Muscle of arm (tissue), 12 donors: Measurements from ENCODE around the gene CYFIP2. TPM values are rescaled to one million over a fixed set of nuclear protein-coding genes. Genes with fewer than 3 reads are reported as not detected.

Experiments used
- DNase-seq: peaks from one replicate; pipeline ENCODE4 v3.0.0-alpha.2; 2013
- polyA plus RNA-seq, 12 donors: library from polyadenylated mRNA; unstranded; fragments of 120-200 nt; gene quantifications; one replicate each; pipeline ENCODE4 v1.2.1, GENCODE V29; 2013; ENCODE audit not compliant: insufficient read length in 12 of 12

Gene CYFIP2
- polyA plus RNA-seq, 12 donors = 5.1 to 28.9 (median 7.0) TPM; not detected in 1

DNA sequence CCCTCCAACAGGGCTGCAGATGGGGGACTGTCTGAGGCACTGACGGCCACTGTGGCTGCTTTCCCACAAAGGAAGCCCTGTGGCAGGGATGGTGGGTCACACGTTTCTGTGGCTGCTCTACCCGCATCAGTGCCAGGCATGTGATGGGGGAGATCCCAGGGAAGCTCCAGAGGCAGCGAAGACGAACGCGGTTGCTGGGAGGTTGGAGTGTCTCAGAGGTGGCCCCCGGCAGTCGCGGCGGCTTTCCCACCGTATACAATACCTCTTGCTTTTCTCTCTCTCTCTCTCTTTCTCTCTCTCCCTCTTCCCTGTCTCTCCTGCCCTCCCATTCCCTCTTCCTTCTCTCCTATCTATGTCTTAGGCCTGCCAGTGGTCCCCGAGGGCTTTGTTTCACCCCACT, 56.7 kb downstream of the CYFIP2 start:
- DNase-seq = no peak

DNA sequence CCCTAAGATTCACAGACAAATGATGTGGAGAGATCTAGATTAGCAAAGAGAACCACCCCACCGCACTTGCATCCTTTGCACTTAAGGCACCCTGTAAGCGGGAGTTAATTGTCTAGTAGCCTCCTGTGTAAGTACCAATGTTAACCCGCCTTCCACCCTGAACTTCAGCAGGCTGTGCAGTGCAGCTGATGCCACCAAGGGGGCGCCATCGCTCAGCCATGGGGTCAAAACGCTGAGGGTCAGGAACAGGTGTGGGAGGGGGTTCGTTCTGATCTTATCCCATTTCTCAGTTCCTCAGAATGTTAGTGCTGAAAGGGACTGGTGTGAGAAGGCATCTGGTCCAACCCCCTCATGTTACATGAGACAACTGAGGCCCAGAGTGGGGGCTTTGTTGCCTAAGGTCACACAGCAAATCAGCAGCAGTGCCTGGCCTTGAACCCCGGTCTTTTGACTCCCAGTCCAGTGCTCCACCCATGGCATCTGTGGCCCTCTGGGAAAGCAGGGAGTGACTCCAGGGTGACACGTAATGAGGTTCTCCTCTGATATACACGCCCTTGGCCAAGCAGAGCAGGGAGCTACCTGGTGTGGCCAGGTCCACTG, 57.3 kb downstream of the CYFIP2 start:
- no peak for DNase-seq

DNA sequence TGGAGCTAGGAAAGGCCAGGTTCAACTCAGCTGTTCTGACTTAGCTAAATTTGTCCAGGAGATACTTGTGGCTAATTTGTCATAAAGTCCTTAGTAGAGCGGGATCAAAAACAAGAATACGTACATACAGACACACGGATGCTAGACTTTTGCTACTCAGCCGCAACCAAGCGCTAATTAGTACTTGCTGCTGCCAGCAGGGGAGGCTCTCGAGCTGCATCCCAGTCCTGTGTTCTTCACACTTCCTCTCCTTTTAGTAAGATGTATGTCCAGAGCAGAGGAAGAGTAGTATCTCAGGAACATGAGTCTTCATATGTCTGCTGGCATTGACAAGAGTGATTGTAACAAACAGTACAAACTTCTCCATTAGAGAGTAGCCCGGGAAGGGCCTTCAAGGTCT, 58.3 kb downstream of the CYFIP2 start:
- no peak for DNase-seq

DNA sequence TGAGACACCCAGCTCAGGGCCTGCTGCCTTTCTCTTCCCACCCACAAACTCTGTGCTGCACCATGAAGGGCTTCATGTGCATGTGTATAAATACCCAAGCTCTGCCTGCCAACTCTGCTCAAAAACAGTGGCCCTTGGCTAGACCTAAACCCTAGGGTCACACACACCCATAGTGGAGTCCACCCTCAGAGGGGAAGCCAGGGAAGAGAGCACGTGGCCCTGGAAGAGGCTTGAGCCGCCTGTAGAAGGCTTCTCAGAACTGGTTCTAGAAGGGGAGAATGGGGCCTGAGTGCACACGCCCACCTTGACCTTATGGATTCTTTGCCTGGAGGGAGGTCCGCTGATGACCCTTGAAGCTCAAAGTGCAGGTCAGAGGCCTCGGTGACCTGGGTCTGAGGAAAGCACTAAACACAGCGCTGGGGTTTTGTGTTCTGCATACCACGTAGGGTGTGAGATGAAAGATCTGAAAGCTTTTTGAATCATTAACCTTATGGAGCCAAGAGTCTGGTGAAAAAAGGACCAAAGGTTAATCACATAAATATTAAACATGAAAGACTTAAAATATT, 60.6 kb downstream of the CYFIP2 start:
- no peak for DNase-seq

DNA sequence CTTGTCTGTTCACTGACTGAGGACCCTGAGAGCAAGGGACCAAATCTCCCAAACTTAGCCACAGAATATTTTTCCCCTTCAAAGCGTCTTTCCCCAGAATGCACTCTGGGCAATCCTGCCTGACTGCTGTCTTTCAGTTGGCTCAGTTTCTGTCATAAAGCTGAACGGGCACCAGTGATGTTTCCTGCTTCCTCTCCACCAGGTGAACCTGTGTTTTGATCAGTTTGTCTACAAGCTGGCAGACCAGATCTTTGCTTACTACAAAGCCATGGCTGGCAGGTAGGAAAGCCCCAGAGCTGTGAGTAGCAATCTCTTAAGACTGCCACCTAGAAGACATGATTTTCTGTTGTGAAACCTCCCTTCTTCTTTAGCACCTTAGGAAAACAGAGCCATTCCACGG, 61.8 kb downstream of the CYFIP2 start:
- no peak for DNase-seq

DNA sequence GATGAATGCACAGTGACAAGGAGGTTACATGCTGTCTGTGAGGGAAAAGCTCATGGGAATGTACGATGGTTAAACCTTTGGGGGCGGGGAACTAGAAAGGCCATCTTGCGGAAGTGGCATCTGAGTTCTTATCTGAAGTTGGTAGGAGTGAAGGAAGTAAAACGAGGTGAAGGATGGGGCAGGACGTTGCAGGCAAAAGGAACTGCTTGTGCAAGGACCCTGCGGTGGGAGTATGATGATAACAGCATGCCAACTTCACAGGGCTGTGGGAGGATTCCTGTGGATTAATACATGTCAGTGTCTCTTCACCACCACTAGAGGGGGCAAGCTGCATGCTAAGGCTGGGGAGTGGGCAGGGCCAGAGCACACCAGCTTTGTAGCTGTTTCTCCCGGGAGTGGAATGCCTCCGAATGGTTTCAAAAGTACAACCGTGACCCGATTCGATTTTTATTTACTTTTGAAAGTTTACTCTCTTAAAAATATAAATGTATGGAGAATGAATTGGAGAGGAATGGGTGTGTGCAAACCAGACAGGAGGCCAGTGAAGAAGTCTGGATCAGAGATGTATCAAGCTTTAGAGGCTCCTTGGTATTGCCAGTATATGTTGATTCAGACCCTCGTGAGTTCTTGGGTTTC, 62.5 kb downstream of the CYFIP2 start:
- peak; percentile 77 for DNase-seq

DNA sequence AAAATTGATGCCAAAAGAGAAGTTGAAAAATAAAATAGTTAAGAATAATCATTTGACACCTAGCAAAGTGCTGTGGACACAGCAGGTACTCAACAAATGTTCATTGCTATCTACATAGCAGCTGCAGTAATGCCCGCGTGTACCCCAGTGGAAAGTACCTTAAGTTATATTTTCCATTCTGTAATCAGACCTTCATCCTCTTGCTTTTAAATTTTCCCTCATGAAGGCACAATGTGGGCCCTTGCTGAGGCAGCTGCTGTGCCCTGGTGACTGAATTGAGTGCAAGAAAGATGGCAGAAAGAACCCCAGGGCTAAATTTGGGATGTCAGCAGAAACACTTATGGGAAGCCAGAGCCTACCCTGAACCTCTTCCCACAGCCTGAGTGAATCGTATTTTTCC, 65.9 kb downstream of the CYFIP2 start:
- no peak for DNase-seq

DNA sequence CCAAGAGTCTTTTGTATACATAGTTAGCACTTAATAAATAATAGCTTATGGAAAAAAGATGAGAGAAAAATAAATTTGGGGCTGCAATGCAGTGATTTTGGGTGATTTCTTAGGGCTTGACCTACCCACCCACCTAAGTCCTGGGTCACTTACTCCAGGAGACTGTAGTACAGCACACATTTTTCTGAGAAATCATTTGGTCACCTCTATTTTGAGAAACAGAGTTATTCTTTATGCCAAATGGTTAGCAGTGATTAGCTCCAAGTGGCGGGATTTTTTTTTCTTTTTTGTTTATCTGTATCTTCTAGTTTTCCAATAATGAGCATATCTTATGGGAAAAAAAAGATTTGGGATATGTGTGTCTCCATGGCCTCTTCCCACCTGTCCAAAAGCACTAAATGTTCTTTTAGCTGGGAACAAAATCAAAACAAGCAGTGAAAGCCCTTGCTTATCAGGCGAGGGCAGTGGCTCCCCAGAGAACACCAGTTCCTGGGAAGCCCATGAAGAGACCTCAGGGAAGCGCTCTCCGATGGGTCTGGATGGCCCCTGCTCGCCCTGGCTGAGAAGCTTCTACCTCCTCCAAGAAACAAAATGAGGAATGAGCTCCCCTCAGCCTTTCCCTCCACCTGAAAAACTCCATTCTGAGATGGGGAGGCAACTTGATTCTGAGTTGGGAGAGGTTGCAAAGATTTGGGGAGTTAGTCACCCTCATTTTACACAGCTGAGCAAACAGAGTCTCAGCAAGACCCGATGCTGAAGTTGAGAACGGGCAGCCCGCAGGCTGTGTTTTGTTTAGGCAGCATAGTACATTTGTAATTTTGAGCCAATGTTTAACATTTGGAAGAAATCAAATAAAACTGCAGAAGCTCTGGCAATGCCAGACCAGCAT, 69.9 kb downstream of the CYFIP2 start:
- DNase-seq = no peak

DNA sequence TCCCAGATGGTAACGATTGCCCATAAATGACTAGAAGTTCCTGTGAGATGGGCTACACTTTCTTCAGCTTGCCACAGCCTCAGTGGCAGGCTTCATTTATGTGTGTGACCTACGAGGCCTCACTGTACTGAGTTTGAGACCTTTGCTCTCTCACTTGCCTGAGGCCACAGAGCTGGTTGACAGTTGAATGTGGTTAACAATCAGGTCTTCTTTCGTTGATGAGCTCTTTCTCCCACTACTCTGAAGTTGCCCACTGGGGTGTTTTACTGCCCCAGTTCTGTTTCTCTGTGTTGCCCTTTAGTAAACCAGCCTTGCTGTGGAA, 70.5 kb downstream of the CYFIP2 start:
- no peak for DNase-seq

DNA sequence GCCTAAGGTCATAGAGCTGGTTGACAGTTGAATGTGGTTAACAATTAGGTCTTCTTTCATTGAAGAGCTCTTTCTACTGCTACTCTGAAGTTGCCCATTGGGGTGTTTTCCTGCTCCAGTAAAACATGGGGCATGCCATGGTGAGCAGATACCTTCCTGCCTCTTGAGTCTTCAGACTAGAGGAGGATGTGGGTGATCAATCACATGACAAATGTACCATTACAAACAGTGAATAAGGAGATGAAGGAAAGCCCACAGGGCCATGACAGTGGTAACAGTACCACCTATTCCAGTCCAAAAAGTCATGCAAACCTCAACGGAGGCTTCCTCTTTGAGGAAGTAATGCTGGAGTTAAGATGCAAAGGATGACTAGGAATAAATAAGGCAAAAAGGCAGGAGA, 73.5 kb downstream of the CYFIP2 start:
- DNase-seq = no peak

DNA sequence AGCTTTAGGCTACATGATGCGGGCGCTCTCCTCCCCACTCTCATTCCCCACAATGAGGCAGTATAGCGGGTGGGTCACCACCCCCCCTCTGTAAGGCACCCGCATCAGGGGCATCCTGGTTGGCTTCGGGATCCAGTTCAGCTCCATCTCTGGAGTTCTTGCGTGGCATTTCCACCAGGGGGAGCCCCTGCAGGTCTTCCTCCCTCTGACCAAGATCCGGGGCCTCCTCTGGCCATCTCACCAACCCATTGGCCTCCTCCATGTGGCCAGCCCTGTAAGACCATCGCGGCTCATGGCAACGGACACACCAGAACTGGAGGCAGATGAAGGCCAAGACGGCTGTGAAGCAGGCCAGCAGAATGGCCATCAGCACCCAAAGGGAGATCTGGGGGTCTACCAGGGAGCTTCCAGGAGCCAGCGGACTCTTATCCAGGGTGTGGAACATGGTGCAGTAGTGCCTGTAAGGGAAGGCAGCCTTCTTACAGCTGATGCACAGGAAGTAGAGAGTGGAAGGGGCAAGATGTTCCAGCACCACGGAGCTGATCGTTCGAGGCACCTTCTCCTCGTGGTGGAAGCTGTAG, 77.0 kb downstream of the CYFIP2 start:
- no peak for DNase-seq

DNA sequence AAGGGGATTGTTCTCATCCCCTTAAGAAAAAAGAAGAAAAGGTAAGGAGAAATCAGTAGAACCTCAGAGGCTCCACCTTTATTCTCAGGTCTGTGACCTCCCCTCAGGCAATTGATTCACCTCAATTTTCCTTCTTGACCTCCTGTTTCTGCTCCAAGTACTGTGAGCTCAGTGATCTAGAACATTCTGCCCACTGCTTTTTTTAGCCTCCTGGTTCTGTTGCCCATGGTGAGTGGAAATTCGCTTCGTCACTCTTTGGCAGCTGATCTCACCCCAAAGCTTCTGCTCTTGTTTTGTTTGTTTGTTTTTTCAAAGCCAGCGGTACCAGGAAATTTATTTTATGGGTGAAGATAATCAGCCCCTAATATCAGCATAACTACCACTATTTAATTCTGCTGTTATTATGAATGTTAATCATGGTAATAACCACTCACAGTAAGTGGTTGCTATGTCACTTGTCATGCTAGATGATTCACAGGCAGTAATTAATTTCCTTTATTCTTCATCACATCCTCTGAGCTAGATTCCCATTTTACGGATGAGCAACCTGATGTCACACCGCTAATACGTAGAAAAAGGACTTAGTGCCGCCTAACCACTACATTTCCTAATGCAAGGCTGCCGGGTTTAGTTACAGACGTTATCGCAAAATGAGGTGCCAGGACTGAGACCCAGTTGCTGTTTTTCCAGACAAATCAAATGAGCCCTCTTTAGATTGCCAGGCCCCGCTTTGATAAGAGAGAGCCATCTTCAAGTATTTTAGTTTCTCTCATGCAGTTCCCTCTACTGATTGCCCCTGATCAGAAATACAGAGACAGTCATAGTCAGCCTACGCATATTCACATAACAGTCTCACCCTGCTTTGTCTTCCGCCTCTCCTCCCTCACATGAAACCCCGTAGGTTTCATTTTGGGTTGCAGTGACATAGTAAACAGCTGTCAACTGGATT, 78.2 kb downstream of the CYFIP2 start:
- DNase-seq = no peak

DNA sequence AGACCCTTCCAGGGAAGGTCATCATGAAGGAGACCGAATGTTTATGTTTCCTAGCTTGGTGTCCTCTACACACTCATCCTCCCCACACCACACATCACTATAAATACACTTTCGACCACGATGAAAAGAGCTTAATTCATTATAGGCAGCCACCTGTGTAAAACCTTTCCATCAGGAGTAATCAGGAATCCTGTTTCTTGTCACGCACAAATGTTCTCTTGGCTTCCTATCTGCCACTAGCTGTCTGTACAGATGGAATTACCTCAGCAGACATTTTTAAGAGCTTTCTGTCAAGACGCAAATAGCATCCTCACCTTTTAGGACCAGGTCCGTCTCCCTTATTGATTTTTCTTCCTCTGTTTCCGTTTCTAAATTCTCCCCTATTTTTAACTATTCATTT, 79.1 kb downstream of the CYFIP2 start:
- no peak for DNase-seq

DNA sequence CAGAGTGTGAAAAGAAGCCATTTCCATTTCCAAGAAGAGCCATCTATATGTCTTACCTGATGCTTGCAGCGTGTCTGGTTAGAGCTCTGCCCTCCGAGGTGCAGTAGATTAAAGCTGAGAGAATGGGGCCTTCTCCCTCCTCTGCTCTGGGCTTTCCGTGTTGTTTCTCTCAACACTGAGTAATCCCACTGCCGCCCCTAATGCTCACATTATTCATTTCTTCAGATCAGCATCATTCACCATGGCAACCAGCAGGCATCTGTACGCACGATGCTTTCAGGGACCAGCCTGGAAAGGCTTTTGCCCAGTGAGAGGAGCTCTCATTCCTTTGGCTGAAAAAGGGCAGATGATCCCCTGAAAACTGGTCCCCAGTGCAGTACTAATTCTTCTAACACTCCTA, 79.6 kb downstream of the CYFIP2 start:
- DNase-seq = no peak

DNA sequence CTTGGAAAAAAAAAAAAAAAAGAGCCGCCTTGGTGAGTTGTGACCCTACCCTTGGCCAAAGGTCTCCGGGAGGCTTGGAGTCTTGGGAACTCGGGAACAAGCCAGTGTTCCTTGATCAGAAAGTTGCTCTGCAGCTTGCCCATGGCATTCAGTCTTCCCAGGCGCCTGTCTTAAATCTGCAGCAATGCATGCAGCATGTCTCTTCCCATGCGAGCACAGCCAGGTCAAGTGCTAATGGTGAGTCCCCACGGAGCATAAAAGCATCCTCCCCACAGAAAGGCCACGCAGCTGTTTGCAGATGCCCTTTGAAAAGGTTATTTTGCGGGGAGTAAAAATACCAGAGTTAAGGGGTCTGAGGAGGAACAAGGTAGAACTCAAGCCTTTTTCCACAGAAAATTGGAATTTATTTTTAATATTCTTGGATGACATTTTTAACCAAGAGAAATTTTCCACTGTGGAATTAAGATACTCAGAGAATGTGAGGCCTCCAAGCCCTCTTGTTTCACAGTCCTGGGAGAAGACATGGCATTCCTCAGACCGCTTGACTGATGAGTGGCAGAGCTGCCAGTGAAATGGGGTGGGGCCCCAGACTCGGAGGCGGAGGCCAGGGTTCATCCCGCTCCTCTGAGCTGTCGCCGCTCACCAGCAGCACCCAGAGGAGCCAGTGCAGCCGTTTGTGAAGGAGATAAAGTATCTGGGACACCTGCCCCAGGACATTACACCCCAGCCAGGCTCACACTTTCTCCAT, 81.6 kb downstream of the CYFIP2 start:
- DNase-seq = no peak

DNA sequence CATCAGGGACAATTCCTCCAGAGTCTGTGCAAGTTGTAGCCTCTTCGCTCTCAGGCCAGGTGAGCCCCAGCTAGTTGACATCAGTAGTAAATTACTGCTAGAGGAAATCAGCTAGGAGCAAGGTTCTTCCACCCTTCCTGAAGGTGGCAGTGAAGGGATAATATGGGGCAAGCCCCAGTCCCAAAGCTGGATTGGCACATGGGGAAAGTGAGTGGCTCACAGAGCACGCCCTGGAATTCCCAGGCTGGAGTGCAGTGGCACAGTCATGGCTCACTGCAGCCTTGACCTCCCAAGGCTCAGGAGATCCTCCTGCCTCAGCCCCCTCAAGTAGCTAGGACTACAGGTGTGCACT, 82.1 kb downstream of the CYFIP2 start:
- DNase-seq = no peak

DNA sequence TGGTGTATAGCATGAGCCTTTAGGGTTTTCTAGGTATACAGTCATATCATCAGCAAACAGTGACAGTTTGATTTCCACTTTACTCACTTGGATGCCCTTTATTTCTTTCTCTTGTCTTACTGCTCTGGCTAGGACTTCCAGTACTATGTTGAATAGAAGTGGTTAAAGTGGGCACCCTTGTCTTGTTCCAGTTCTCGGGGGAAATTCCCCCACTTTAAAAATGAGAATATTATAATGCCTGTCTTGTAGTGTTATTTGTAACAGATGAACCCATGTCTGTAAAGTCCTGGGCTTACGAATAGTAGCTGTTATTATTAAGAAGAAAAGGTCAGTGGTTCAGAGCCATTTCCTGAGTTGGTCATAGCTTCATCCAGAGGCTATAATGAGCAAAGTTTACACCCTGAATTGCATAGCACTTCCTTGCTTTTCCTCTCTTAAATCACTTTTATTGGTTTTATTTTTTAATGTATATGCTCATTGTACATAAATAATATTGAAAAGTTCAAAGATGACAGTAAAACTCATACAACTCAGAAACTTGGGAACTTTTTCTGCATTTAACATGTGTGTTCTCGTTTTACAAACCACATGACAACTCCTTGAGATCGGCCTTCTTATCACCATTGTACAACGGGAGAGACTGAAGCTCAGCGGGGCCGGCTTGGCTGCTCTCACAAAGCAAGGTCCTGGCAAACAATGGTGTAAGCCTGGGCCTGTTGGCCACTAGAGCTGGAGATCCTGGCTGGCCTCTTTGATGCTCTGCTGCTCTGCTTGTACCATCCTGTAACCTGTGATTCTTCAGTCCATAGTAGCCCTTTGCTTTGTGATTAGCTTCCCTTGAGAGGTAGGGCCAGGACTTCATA, 85.2 kb downstream of the CYFIP2 start:
- no peak for DNase-seq

DNA sequence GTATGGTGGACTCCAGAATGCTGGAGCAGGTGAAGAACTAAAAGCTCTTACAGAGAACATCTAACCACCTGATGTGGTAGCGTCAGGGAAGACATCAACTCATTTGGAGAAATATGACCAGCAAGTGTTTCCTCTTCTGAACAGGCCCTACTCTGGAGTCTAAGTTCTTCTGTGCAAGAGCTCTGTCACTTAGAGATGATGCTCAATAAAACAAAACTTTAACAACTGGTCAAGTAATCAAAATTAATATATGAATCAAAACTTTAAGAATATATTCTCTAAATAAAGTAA, 85.8 kb downstream of the CYFIP2 start:
- no peak for DNase-seq

DNA sequence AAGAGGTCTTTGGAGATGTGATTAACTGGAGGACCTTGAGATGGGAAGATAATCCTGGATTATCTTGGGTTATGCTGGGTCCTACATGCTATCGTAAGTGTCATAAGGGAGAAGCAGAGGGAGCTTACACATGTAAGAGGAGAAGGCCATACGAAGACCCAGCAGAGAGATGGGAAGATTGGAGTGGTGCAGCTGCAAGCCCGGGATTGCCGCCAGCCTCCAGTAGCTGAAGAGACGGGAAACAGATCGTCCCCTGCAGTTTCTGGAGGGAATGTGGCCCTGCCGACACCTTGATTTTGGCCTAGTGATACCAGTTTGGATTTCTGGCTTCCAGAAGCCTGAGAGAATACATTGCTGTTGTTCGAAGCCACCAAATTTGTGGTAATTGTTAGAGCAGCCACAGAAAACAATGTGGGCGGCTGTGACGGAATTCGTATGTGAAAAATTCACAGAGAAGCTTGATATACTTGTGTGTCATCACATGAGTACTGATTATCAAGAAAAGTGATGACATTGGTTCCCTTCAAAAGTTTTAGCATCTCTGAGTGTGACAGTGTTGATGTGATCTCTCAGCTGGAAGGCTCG, 86.9 kb downstream of the CYFIP2 start:
- no peak for DNase-seq

DNA sequence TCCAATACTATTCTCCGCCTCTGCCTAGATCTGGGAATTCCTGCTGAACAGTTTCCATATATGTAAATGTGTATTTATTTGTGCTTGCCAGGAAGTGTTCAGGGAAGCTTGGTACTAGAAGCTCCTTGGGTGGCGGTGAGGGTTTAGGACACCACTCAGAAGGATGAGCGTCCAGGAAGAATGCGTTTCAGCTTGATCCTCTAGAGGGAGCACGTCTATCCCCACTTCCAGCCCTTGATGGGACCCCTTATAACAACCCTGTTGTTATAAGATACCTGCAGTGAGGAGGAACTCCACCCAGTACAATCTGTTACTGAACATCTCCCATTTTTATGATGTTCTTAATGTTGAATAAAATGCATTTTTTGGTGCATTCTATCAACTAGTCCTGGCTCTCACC, 88.9 kb downstream of the CYFIP2 start:
- no peak for DNase-seq
